Islet precursor cell (in vitro differentiated cells): ENCODE results near the gene PAX6.

Experiments
- DNase-seq: peaks from one replicate; pipeline ENCODE4 v3.0.0-alpha.2; 2018

The PAX6 gene

DNA sequence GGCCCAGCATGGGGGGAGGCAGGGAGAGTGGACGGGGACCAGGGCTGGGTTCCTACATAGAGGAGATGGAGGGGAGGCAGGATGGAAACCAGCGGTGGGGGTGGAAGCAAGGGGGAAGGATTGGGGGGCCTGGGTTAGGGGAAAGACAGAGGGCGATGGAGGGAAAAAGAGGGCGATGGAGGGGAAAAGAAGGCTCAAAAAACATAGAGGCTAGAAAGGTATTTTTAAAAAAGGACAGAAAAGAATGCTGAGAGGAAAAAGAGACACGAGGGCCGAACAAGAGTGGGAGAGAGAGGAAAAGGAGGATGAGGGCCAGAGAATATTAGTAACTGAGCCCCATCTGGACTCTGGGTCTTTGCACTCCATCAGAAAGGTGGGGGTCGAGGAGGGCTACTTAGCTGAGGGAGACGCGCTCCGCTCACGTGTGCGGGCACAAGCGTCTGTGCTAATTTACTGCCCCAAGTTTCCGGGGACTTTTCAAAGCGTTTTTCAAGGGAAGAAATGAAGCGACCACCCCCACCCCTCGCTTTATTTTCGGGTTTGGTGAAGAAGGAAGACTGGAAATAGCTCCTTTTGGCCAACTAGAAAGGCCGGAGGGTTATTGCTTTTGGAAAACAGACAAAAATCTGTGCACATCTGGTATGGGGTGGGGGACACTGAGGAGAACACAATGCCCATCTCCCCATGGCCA is 14.5 kb downstream of the PAX6 start:
- DNase-seq: no peak

DNA sequence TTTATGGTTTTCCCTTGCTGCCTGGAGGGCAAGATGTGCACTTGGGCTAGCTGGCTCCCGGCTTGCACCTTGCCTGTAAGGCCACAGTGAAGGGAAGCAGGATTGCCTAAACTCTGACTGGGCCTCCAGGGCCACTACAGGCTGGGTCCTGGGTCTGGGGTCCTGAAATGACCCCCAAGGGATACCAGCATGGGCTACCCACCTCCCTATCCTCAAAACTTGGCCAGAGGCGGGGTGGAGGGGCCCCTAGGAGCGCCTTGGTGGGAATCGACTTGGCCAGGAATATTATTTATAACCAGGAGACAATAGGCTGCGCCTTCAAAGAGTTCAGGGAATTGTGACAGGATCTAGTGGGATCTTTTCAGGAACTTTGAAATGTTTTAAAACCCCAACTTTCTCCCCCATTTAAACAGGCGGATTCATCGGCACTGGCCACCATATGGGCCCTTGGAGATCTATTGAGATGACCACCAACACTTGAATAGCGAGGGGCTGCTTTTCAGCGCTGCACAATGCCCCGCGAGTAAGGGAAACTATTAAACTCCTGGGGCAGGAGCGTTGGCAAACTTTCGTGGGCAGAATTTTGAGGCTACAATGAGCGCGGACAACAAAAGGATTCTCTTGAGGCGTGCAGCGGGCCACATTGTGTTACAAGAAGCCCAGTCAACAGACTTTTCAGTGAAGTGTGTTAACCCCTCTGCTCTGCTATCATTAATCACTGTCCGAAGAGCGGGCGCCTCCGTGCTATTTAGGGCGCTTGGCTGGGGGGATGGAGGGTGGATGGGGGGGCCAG is 15.2 kb downstream of the PAX6 start:
- no peak for DNase-seq

DNA sequence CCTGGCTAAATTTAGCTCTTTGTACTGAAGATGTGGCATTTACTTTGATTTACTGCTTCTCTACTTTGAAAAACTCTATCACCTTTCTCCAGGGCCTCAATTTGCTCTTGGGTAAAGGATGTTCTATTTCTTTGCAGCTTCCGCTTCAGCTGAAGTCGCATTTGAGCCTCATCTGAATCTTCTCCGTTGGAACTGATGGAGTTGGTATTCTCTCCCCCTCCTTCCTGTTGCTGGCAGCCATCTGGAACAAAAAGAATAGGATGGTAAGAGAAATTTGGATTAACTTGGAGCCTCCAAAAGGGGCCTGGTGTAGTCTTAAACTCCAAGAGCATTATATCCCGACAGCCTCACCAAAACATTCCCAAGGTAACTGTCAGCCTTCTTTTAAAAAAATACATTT is 16.6 kb downstream of the PAX6 start:
- DNase-seq: no peak

- DNase-seq: no peak
These were observed 17.9 kb downstream of the PAX6 start for GRCh38 chr11:31793264-31793663.

DNA sequence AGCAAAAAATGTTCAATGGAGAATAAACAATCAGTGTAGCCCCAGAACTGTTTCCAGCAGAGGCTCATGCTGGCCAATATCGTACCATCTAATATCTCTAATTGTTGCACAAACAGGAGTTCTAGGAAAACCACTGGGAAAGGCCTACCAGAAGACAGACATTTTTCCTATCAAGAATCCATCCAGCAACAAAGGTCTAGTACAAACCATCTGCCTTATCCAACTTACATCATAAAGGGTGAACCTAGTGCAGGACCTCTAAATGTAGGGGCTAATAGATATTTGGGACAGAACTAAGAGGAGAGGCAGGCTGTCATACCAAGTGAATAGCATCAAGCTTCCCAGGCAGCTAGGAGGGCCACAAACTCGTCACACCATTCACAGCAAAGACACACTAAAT is 18.7 kb downstream of the PAX6 start:
- no peak for DNase-seq

DNA sequence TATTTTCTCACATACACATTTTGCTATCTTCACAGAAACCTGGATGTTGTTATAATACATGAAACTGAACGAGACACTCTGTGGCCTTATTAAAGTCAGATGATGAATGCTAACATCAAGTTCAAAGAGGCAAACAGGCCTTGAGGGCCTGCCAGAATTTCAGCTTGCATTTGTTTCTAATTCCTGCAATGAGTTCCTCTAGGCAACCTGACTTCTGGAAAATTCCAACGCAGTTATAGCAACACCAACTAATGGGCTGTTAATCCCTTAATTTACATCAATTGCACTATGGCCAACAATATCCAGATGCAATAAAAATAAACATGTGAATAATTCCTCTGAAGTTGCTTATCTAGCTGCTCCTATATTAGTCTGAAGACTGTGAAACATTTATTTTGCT is 19.1 kb downstream of the PAX6 start:
- no peak for DNase-seq

- no peak for DNase-seq
These were observed 20.5 kb downstream of the PAX6 start for GRCh38 chr11:31790649-31791048.

- DNase-seq: no peak
These were observed 23.0 kb downstream of the PAX6 start for GRCh38 chr11:31788085-31788484.

DNA sequence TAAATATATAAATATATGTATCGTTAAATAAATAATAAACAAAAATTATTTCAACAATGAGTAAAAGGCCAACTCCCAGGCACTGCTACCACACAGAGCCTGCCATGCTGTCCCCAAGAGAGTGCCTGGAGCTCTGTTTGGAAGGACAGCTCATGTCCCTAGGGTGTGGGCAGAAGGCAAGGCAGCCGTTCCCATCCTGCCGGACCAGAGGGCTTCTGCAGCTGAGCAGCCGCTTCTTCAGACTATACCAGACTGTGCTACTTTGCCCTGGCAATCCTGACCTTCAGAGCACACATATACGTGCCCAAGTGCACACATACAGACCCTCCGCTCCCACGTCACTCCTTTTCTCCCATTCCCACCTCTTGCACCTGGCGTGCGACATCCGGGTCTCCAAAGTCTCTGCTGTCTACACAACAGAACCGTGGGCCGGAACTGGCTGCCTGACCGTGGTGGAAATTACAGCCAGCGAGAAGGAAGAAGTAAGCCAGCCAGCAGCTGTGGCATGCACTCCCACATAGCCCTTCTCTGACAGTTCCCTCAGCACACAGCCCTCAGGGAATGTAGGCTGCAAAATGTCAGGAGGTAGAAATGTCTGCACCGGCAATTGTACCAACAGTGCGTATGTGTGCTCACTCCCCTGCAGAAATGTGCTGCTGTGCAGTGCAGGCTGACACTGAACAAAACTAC is 24.0 kb downstream of the PAX6 start:
- peak; percentile 75 for DNase-seq

DNA sequence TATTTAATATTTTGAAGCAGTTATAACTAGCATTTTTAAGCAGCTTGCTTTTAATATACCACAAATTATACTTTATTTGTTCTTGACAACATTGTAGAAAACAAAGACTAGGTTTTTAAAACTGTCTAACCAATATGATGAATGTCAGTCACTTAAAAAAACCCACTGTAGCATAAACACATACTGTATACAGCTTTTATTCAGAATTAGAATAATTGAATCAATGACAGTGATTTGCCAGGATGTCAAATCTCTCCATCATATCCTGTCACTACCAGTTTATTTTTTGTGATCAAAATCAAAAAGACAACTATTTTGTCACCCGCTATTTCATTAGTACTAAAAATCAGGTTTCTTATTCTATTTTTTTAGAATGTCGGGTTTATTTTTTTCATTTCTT is 26.5 kb downstream of the PAX6 start:
- DNase-seq: no peak

DNA sequence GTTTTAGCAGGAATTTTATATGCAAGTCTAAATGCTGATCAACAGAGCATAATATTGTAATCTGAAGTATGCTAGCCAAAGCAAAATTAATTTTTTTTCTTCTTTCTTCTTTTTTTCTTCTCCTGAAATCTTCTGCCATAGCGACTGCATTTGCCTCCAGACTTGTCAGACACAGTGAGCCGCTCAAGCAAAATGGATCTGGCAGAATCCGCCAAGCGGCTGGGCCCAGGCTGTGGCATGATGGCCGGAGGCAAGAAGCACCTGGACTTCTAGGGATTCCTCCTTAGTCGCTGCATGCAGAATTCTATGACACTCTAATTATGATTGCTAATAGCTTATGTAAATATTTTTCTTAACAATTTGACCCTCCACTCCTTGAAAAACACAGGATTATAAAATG is 27.9 kb downstream of the PAX6 start:
- DNase-seq: no peak

GRCh38 chr11:31782257-31782656 is 28.9 kb downstream of the PAX6 start:
- DNase-seq: no peak

DNA sequence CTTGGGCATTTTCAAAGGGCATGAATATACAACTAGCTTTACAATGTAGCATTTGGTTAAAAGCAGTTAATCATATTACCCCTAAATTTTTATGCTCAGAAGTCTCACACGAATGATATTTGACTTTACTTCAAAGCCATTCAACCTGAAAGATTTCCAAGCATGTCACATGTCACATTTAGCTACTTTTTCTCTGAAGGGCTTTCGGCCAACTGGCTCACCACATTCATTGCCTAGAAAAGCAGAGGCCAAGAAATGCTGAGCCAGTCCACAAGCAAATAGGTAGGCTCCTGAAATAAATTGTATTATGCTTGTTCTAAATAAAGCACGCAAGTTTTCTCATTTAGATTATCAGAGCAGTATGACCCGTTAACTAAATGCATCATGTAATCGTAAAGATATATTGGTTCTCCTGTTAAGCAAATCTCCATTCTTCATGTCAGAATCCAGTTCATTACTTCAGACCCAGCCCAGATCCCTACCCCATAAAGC is 30.6 kb downstream of the PAX6 start:
- DNase-seq: no peak

DNA sequence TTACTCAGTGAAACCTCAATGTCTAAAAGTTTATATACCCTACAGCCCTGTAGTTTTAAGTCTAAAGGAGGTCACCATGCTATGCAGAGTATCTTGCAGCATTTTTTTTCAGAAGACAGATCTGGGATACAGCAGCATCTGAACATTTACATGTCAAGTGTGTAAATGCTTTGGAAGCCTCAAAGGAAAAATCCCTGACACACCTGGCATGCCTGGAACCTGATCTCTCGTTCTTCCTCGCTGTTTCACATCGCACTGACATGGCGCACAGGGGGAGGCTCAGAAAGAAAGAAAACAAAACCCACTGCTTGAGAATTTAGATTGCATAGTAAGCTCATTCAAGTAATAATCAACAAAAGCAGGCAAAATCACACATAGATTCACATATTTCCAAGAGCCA is 31.0 kb downstream of the PAX6 start:
- no peak for DNase-seq

DNA sequence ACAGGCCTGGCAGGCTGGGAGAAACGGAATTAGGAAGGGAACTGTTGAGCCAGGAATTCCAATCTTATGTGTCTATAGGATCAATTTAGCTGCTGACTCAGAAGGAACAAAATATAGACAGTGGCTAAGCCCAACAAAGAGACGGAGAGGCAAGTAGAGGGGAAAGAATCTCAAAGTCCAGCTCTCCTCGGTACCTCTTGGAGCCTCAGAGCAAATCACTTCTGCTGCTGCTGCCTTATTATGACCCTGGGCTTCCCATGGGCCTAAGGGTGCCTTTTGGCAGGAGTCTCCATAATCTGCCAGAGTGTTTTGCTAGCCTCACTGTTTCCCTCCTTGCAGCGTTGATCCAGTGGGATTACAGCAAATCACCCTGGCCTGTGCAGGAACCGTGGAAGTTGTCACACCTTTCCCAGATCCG is 31.7 kb downstream of the PAX6 start:
- peak; percentile 76 for DNase-seq

DNA sequence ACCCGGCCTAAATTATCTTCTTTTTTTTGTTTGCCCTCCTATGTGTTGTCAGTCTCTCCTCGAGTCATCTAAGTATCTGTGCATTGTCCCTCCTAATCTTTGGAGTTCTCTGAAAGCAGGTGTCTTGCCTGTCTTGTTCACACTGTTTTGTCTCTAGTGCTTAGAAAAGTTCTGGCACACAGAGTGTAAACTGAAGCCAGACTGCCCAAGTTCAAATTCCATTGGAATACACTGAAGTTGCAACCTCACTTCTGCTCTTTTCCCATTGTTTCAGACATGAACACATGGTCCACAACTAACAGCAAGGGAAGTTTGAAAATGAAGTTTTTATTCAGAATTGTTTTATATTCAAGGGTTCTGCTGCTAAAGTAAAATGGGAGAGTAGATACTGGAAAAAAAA is 38.7 kb downstream of the PAX6 start:
- no peak for DNase-seq

GRCh38 chr11:31770011-31770700 is 41.0 kb downstream of the PAX6 start:
- no peak for DNase-seq

DNA sequence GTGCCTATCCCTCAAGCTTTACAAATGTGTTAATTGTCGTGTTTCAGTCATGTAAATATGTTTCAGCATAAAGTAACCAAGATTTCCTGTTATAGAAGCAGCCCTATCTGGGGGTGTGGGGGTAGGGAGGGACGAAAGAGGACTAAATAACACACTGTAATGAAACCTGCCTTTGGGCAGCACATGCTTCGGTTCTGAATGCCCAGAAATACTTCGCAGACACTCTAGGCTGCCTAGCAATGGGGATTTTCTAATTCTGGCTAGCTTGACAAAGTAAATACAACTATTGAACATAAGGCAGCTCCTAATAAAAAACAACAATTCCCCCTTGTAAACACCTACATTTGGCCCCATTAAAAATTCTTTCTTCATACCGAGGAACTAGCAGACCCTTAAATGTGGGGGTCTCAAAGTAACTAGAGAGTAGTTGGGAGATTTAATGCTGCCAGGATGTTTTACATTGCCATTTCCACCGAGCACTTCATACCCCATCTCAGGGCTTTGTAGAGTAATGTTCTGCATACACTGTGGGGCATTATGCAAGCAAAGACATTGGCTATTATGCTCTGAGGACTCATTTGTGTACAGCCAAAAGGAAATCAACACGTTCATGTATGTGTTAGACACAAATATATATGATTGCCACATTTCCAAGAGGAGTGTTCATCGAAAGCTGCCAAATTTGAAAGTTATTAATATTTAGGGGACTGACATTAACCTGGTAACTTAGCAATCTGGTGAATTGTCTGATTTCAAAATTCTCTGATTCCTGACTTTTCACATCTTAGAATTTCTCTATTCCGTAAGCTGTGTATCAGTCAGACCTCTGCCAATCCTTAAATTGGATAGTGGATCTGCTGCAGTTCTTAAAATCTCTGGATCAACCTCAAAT is 42.1 kb downstream of the PAX6 start:
- no peak for DNase-seq

DNA sequence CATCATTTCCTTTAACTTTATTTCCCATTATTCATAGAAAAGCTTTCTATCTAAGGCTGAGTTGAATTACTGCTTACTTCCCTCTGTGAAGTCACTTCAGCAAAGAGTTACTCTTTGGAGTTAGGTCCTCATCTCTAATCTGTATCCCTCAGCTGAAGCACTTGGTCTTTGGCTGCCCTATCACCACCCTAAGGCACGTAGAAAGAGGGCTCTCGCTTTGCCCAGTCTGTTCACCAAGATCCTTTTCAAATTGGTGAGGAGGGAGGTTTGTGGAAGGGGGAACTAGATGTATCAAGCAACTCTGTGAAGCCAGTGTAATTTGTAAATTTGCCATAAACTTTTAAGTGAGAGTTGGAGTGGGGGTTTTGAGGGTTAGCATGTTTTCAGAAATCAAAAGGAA is 43.4 kb downstream of the PAX6 start:
- no peak for DNase-seq

DNA sequence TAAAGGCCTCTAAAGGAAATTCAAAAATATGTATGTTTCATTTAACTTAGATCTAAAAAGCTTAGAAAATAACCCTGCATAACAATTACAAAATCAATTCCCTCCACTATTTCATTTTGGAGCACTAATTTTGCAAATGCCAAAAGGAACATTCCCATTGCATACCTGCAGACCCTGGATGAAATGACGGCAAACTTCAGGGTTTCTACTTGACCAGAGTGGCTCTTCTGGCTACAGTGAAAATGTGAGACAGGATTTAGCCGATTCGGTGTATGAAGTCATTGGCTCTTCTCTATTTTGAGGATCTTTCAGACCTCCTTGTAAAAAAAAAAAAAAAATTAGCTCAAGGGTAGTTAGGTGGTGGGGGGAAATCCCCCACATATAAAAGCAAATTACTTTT is 44.1 kb downstream of the PAX6 start:
- DNase-seq: no peak

- DNase-seq: no peak
These were observed 46.4 kb downstream of the PAX6 start for GRCh38 chr11:31764766-31765165.

DNA sequence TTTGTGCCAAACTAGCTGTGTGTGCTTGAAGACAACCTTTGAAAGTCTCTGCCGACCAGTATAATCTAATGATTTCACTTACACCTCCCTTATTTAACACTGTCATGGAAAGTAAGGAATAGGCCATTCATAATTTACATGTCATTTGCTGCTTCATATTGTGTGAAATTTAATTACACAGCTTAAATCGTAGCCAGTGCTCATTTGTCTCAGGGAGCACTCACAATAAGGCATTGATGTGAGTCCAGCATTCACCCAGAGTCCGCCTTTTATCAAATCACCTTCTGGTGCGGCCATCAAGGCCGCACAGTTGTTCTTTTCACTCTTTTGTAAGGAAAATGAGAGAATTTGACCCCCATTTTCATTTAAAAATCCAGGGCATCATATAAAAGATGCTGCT is 46.9 kb downstream of the PAX6 start:
- DNase-seq: no peak
